GM10266 (cell line): Measurements from ENCODE around the gene RET.

ENCODE experiments used
- DNase-seq: peaks from one replicate; pipeline ENCODE4 v3.0.0; 2012; ENCODE audit errors: extremely low spot score
- TF ChIP-seq, protein P1 (sequence below): IDR thresholded peaks from 2 replicates; pipeline ENCODE4 v1.5.1; 2012; ENCODE audit warnings: mild to moderate bottlenecking, low read depth; ENCODE audit not compliant: control insufficient read depth, insufficient read depth; ENCODE audit errors: missing control alignments

Gene RET

DNA sequence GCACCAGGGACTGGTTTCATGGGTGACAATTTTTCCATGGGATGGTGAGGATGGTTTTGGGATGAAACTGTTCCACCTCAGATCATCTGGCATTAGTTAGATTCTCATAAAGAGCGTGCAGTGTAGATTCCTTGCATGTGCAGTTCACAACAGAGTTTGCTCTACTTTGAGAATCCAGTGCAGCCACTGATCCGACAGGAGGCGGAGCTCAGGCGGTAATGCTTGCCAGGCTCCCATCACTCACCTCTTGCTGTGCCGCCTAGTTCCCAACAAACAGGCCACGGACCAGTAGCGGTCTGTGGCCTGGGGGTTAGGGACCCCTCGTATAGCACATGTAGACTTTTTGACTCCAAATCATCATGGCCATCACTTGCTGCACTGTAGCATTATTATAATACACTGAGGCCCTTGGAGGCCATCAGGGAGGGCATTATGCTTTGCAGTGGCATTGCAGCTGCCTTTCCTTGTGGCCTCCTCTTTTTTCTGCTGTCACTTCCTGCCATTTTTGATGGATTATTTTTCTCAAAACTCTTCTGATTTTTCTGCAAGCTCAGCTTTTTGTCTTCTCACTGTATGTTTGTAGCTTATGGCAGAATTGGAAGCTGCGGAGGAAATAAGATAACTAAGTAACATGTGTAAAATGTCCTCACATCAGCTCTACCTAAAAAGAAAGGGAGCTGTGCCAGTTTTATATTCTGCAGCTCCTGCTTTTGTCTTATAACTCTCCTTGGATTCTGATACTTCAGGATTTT lies 79.9 kb downstream of the RET start:
- no peak for DNase-seq
- TF ChIP-seq, protein P1, sequence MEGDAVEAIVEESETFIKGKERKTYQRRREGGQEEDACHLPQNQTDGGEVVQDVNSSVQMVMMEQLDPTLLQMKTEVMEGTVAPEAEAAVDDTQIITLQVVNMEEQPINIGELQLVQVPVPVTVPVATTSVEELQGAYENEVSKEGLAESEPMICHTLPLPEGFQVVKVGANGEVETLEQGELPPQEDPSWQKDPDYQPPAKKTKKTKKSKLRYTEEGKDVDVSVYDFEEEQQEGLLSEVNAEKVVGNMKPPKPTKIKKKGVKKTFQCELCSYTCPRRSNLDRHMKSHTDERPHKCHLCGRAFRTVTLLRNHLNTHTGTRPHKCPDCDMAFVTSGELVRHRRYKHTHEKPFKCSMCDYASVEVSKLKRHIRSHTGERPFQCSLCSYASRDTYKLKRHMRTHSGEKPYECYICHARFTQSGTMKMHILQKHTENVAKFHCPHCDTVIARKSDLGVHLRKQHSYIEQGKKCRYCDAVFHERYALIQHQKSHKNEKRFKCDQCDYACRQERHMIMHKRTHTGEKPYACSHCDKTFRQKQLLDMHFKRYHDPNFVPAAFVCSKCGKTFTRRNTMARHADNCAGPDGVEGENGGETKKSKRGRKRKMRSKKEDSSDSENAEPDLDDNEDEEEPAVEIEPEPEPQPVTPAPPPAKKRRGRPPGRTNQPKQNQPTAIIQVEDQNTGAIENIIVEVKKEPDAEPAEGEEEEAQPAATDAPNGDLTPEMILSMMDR: no peak

DNA sequence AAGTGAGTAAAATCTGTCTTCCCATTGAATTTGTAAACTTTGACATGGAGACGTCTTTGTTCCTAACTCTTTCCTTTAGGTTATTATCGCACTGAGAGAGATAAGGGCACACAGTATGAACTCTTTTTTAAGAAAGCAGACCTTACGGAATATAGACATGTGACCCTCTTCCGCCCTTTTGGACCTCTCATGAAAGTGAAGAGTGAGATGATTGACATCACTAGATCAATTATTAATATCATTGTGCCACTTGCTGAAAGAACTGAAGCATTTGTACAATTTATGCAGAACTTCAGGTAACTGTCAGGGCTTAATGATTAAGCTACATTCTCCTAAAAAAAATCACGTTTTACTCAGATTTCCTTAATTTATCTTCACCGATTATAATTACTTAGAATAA lies 81.8 kb downstream of the RET start:
- TF ChIP-seq, protein P1: no peak
- DNase-seq: no peak

DNA sequence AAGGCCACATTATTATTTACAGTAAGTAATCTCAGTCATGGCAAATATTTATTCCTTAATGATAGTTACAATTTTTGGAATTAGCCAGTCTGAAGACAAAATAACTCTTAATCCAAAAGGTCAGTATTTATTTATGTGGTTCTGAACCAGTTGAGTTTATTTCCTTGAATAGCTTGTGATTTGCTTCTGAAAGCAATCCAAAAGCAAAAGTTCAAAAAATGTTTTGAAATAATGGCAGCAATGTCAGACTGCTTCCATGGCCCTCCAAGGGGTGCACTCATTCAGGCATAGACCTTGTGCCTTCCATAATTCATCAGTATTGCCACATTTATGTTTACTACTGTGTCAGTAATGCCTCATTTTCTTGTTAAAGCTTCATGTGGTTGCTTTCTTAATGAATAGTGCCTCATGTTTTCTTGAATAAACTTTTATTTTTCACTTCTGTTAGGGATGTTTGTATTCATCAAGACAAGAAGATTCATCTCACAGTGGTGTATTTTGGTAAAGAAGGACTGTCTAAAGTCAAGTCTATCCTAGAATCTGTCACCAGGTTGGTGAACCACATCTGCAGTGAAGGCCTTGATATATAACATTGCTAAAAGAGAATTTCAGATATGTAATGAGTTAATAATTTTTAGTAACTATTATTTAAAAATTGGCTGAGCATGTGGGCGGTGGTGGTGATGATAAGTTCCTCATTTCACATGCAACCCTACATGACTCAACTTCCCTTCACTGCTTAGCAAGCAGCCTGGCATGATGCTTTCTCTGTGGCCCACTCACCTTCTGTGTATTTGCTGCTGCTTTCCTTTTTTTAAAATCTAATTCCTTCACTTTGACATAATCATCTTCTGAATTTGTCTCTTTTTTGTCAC lies 83.4 kb downstream of the RET start:
- no peak for DNase-seq
- TF ChIP-seq, protein P1: no peak

DNA sequence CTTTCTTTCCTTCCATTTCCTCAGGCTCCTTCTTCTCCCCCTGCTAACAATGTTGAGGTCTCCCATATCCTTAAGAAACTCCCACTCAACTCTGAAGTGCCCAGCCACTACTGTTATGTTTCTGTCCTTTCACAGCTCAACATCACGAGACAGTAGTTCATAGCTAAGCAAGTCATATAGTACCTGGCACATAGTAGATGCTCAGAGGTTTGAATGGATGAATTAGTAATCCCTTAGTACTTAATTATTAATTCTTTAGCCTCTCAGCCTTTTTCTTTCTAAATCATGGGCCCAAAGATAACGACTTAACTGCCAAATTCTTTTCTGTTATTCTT lies 84.0 kb downstream of the RET start:
- no peak for DNase-seq
- TF ChIP-seq, protein P1: no peak

DNA sequence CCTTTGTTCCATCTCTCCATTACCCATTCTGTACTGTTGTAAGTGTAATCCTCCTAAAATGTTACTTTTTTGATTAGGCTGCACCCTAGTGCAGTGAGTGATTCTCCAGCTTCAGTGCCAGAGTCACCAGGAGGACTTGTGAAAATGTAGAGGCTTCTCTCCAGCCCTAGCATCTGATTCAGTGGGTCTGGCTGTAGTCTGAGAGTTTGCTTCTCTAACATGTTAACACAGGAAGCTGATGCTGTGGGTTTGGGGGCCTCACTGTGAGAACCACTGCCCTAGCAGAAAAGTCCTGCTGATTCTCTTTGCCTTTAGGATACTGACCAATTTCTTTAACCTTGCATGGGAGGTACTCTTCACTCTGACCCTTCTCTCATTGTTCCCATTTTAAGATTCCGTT lies 85.7 kb downstream of the RET start:
- DNase-seq: no peak
- TF ChIP-seq, protein P1: no peak

DNA sequence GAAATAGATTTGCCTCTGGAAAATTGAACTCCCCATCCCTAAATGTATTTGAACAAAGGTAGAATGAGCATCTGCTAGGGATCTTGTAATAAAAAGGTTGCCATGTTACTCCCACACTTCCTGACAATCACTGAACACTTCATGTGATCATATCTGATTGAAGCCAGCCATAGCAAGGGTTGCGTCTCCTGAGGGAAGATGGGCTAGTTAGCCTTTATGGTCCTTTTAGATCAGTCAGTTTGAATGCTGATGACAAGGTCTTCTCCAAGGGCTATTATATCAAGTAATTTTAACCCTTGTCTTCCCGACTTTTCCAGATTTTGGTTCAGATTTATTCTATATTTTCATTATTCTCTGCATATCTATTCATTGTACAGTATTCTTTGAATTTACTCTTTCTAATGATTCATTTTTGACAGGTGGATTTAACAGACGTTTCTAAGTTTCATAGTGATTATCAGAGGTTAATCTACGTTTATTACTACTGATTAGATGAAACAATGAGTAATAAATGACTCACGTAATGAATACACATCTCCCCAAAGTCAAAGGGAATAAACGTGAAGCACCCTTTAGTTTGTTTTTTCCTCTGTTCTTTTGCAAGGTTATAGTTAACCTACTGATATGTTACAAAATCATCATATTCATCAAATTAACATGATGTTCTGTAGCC lies 89.5 kb downstream of the RET start:
- no peak for DNase-seq
- TF ChIP-seq, protein P1: no peak
